Neural progenitor cell (in vitro differentiated cells): ENCODE data around the gene TMEM233. TPM values are rescaled to one million over a fixed set of nuclear protein-coding genes. Genes with fewer than 3 reads are reported as not detected.
A peak's percentile ranks its signal among the peaks of the same experiment; 100 is the strongest.

Experiments used
- DNase-seq: peaks from one replicate; pipeline ENCODE4 v3.0.0-alpha.2; 2016; ENCODE audit warnings: low spot score
- H2AFZ ChIP-seq: fragments of 200-600 bp; sonication (generic); replicated peaks from 2 replicates; pipeline ENCODE4 v1.6.1; 2016; ENCODE audit warnings: antibody characterized with exemption
- H3F3A ChIP-seq: fragments of 200-600 bp; sonication (generic); 2 replicates; pipeline ENCODE4 v1.6.1; 2016; ENCODE audit warnings: antibody characterized with exemption, low read depth
- H3K27ac ChIP-seq: fragments of 200-600 bp; sonication (generic); 2 replicates; pipeline ENCODE4 v1.5.1; 2016; ENCODE audit warnings: mild to moderate bottlenecking
- H3K27me3 ChIP-seq: fragments of 200-600 bp; sonication (generic); 2 replicates; pipeline ENCODE4 v1.6.1; 2016; ENCODE audit warnings: mild to moderate bottlenecking, moderate library complexity
- H3K36me3 ChIP-seq: fragments of 200-600 bp; sonication (generic); 2 replicates; pipeline ENCODE4 v1.5.1; 2016
- H3K4me1 ChIP-seq: fragments of 200-600 bp; sonication (generic); 2 replicates; pipeline ENCODE4 v1.6.1; 2016; ENCODE audit warnings: mixed run types
- H3K4me2 ChIP-seq: fragments of 200-600 bp; sonication (generic); 2 replicates; pipeline ENCODE4 v1.6.1; 2016
- H3K4me3 ChIP-seq: fragments of 200-600 bp; sonication (generic); 2 replicates; pipeline ENCODE4 v1.5.1; 2016
- H3K79me2 ChIP-seq: fragments of 200-600 bp; sonication (generic); 2 replicates; pipeline ENCODE4 v1.6.1; 2016; ENCODE audit warnings: low read depth
- H3K9ac ChIP-seq: fragments of 200-600 bp; sonication (generic); 2 replicates; pipeline ENCODE4 v1.6.1; 2016
- H3K9me3 ChIP-seq: fragments of 200-600 bp; sonication (generic); 2 replicates; pipeline ENCODE4 v1.5.1; 2016; ENCODE audit warnings: low read depth
- H4K20me1 ChIP-seq: fragments of 200-600 bp; sonication (generic); 2 replicates; pipeline ENCODE4 v1.6.1; 2016; ENCODE audit warnings: low read depth
- H3K27ac Mint-ChIP-seq: 3 replicates; pipeline ENCODE4 v1.8.0; 2021; ENCODE audit warnings: mixed read lengths
- H3K27me3 Mint-ChIP-seq: 2 replicates; pipeline ENCODE4 v1.8.0; 2022; ENCODE audit warnings: low read depth, mild to moderate bottlenecking, inconsistent platforms, moderate library complexity, mixed read lengths; ENCODE audit not compliant: insufficient read depth
- H3K36me3 Mint-ChIP-seq: 3 replicates; pipeline ENCODE4 v1.8.0; 2021; ENCODE audit warnings: mixed read lengths
- H3K4me1 Mint-ChIP-seq: 3 replicates; pipeline ENCODE4 v1.8.0; 2021; ENCODE audit warnings: mixed read lengths
- H3K4me3 Mint-ChIP-seq: 3 replicates; pipeline ENCODE4 v1.8.0; 2021; ENCODE audit warnings: mild to moderate bottlenecking, moderate library complexity, mixed read lengths
- H3K9me3 Mint-ChIP-seq: 3 replicates; pipeline ENCODE4 v1.8.0; 2020; ENCODE audit warnings: mixed read lengths
- EZH2 ChIP-seq: fragments of 200-600 bp; sonication (generic); IDR thresholded peaks from 2 replicates; pipeline ENCODE4 v1.6.1; 2017; ENCODE audit warnings: antibody characterized with exemption, mild to moderate bottlenecking, moderate library complexity
- EZH2phosphoT487 ChIP-seq: fragments of 200-600 bp; sonication (generic); IDR thresholded peaks from 2 replicates; pipeline ENCODE4 v1.6.1; 2017; ENCODE audit warnings: antibody characterized with exemption
- total RNA-seq: library from RNA; depleted of rRNA; stranded (reverse); fragments of >200 nt; gene quantifications from 2 replicates; pipeline ENCODE4 v1.2.3, GENCODE V29; 2015; ENCODE audit warnings: low replicate concordance
- TF ChIP-seq, protein P1 (sequence below): fragments of 200-600 bp; sonication (generic); IDR thresholded peaks from 2 replicates; pipeline ENCODE4 v1.5.1; 2017; ENCODE audit warnings: antibody characterized with exemption, mild to moderate bottlenecking

TMEM233 gene
- total RNA-seq, 1 donor from 2014 or later: not detected

DNA sequence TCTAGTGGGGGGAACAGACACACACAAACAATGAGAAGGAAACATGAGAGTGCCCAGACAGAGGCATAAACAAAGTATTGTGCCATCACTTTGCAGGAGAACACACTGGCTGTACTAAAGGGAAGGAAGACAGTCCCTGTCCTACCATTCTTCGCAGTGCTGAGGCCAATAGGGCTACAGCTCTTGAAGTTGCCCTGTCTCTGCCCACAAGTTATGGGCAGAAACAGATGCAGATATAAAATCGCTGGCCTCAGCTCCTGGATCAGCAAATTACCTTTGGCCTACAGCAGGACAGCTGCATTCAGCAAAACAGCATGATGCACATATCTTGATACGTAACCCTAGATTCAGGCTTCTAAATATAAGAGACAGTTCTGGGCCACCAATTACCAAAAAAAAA, 51.4 kb downstream of the TMEM233 start:
- H3K27me3 Mint-ChIP-seq: no peaks in the 10 kb centered on the region
- no peaks in the 10 kb centered on the region for H3K9me3 ChIP-seq
- no peaks in the 10 kb centered on the region for H3F3A ChIP-seq
- H3K27ac Mint-ChIP-seq: no peak overlapping the region
- H3K27me3 ChIP-seq: no peaks in the 10 kb centered on the region
- H3K4me2 ChIP-seq: no peak overlapping the region
- H3K4me1 Mint-ChIP-seq: no peaks in the 10 kb centered on the region
- no peak overlapping the region for H2AFZ ChIP-seq
- H3K27ac ChIP-seq: no peak overlapping the region
- no peak overlapping the region for H3K9ac ChIP-seq
- no peaks in the 10 kb centered on the region for H3K4me1 ChIP-seq
- no peak for DNase-seq
- H4K20me1 ChIP-seq: no peaks in the 10 kb centered on the region
- no peak for TF ChIP-seq EZH2phosphoT487
- TF ChIP-seq, protein P1, sequence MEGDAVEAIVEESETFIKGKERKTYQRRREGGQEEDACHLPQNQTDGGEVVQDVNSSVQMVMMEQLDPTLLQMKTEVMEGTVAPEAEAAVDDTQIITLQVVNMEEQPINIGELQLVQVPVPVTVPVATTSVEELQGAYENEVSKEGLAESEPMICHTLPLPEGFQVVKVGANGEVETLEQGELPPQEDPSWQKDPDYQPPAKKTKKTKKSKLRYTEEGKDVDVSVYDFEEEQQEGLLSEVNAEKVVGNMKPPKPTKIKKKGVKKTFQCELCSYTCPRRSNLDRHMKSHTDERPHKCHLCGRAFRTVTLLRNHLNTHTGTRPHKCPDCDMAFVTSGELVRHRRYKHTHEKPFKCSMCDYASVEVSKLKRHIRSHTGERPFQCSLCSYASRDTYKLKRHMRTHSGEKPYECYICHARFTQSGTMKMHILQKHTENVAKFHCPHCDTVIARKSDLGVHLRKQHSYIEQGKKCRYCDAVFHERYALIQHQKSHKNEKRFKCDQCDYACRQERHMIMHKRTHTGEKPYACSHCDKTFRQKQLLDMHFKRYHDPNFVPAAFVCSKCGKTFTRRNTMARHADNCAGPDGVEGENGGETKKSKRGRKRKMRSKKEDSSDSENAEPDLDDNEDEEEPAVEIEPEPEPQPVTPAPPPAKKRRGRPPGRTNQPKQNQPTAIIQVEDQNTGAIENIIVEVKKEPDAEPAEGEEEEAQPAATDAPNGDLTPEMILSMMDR: no peak
- TF ChIP-seq EZH2: no peak
- H3K36me3 ChIP-seq: no peaks in the 10 kb centered on the region
- no peaks in the 10 kb centered on the region for H3K36me3 Mint-ChIP-seq
- H3K9me3 Mint-ChIP-seq: peaks cover 2% of the 10 kb centered on the region
- H3K4me3 Mint-ChIP-seq: no peak overlapping the region
- H3K79me2 ChIP-seq: no peaks in the 10 kb centered on the region
- no peak overlapping the region for H3K4me3 ChIP-seq

DNA sequence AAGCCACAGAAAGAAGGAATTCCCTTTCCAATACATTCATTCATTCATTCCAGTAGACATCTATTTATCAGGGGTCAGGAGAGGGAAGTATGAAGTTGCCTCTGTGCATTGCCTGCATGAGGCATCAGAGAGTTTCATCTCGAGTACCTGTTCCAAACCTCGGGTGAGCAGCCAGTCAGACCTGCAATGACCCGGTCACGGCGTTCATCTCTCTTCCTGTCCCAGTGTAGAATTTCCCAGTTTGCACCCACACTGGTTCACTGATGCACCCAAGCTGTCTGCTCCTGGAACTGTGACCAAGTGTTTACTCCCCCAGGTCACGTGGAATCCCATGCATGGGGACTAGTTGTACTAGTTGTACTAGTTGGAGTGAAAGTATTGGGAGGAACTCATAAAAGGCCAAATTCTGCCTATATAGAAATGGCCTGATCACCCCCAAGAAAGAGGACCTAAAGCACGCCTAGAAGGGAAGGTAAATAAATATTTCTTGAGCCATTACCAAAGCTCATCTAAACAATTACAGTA, 52.0 kb downstream of the TMEM233 start:
- no peaks in the 10 kb centered on the region for H4K20me1 ChIP-seq
- Mint-ChIP-seq H3K27me3 (no peaks in the 10 kb centered on the region), H3K4me3 (no peak overlapping the region), H3K9me3 (peaks cover under 1% of the 10 kb centered on the region), H3K27ac (no peak overlapping the region), H3K36me3 (no peaks in the 10 kb centered on the region), H3K4me1 (no peaks in the 10 kb centered on the region)
- H3K9ac ChIP-seq: no peak overlapping the region
- no peaks in the 10 kb centered on the region for H3K79me2 ChIP-seq
- no peaks in the 10 kb centered on the region for H3K9me3 ChIP-seq
- H3F3A ChIP-seq: no peaks in the 10 kb centered on the region
- no peak for TF ChIP-seq EZH2phosphoT487
- TF ChIP-seq, protein P1: no peak
- TF ChIP-seq EZH2: no peak
- H3K27ac ChIP-seq: no peak overlapping the region
- H3K4me1 ChIP-seq: no peaks in the 10 kb centered on the region
- H3K27me3 ChIP-seq: no peaks in the 10 kb centered on the region
- no peak overlapping the region for H2AFZ ChIP-seq
- H3K4me3 ChIP-seq: no peak overlapping the region
- H3K36me3 ChIP-seq: no peaks in the 10 kb centered on the region
- H3K4me2 ChIP-seq: no peak overlapping the region
- DNase-seq: no peak

DNA sequence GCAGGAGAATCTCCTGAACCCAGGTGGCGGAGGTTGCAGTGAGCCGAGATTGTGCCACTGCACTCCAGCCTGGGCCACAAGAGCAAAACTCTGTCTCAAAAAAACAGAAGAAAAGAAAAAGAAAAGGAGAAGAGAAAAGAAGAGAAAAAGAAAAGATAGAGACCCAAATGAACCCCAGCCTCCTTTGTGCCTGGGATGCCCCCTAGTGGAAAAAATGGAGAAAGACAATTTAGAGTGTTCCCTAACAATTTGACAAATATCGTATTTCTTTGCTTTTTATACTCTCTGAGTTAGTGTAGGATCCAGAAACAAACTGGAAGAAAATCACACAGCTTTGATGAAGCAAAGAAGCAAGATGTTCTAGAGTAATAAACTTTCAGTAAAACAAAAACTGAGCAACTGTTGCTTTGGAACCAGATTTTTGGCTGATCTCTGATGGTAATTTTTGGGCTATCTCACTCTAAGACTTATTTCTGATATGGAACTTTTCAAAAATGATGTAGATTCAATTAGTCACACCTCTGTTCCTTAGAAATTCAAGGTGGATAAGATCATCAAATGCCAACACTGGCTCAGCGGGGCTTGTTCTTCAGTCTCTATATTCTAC, 55.7 kb downstream of the TMEM233 start:
- H3K79me2 ChIP-seq: no peaks in the 10 kb centered on the region
- no peaks in the 10 kb centered on the region for H3K36me3 Mint-ChIP-seq
- TF ChIP-seq, protein P1: peak; percentile 91
- no peak for TF ChIP-seq EZH2phosphoT487
- no peaks in the 10 kb centered on the region for H4K20me1 ChIP-seq
- H3K4me1 Mint-ChIP-seq: no peaks in the 10 kb centered on the region
- H3K9me3 Mint-ChIP-seq: peaks cover 6% of the 10 kb centered on the region
- no peak overlapping the region for H2AFZ ChIP-seq
- peak; percentile 27 for DNase-seq
- H3K27ac Mint-ChIP-seq: no peak overlapping the region
- no peaks in the 10 kb centered on the region for H3K27me3 ChIP-seq
- H3K27ac ChIP-seq: no peak overlapping the region
- H3K27me3 Mint-ChIP-seq: peaks cover 2% of the 10 kb centered on the region
- no peak overlapping the region for H3K9ac ChIP-seq
- peaks cover 5% of the 10 kb centered on the region for H3K9me3 ChIP-seq
- no peak overlapping the region for H3K4me2 ChIP-seq
- H3F3A ChIP-seq: no peaks in the 10 kb centered on the region
- H3K4me3 Mint-ChIP-seq: no peak overlapping the region
- H3K4me1 ChIP-seq: no peaks in the 10 kb centered on the region
- H3K36me3 ChIP-seq: no peaks in the 10 kb centered on the region
- H3K4me3 ChIP-seq: no peak overlapping the region
